ENCODE results near the gene FGD2. TPM values are rescaled to one million over a fixed set of nuclear protein-coding genes. Genes with fewer than 3 reads are reported as not detected.
"Not testable (repeated sequence)": the region's sequence is repeated elsewhere in the genome, so short reads cannot be mapped to it uniquely, and the experiment has no call there.

The FGD2 gene
- total RNA-seq, 1 experiment from 2014 or later: 0.33 TPM

GRCh38 chr6:37039958-37040357, 34.5 kb downstream of the FGD2 start:
- Histone ChIP-seq H3K4me3 (no peak overlapping the region), H3K27me3 (no peaks in the 10 kb centered on the region), H3K36me3 (no peaks in the 10 kb centered on the region), H3K9me3 (no peaks in the 10 kb centered on the region)
- DNase-seq: no peak

GRCh38 chr6:37041521-37041920, 36.1 kb downstream of the FGD2 start:
- no peak for DNase-seq
- Histone ChIP-seq H3K27me3 (no peaks in the 10 kb centered on the region), H3K9me3 (no peaks in the 10 kb centered on the region), H3K4me3 (no peak overlapping the region), H3K36me3 (no peaks in the 10 kb centered on the region)

- H3K36me3 ChIP-seq: no peaks in the 10 kb centered on the region
- no peak for DNase-seq
- no peak overlapping the region for H3K4me3 ChIP-seq
- no peaks in the 10 kb centered on the region for H3K27me3 ChIP-seq
- H3K9me3 ChIP-seq: no peaks in the 10 kb centered on the region
Measured at GRCh38 chr6:37042150-37042549, 36.7 kb downstream of the FGD2 start.

- not testable (repeated sequence) for H3K27me3 ChIP-seq, H3K36me3 ChIP-seq, DNase-seq, H3K4me3 ChIP-seq, H3K9me3 ChIP-seq
Measured at GRCh38 chr6:37043091-37043490, 37.6 kb downstream of the FGD2 start.

GRCh38 chr6:37047346-37047688, 41.9 kb downstream of the FGD2 start:
- no peak for DNase-seq
- Histone ChIP-seq H3K27me3 (no peaks in the 10 kb centered on the region), H3K9me3 (no peaks in the 10 kb centered on the region), H3K36me3 (no peaks in the 10 kb centered on the region), H3K4me3 (no peak overlapping the region)

GRCh38 chr6:37047689-37048402, 42.4 kb downstream of the FGD2 start:
- Histone ChIP-seq H3K27me3 (no peaks in the 10 kb centered on the region), H3K4me3 (no peak overlapping the region), H3K9me3 (no peaks in the 10 kb centered on the region), H3K36me3 (no peaks in the 10 kb centered on the region)
- DNase-seq: no peak

GRCh38 chr6:37048403-37048850, 43.0 kb downstream of the FGD2 start:
- H3K9me3 ChIP-seq: no peaks in the 10 kb centered on the region
- no peaks in the 10 kb centered on the region for H3K27me3 ChIP-seq
- no peak overlapping the region for H3K4me3 ChIP-seq
- H3K36me3 ChIP-seq: no peaks in the 10 kb centered on the region
- DNase-seq: no peak

GRCh38 chr6:37048851-37049757, 43.6 kb downstream of the FGD2 start:
- Histone ChIP-seq H3K4me3 (no peak overlapping the region), H3K36me3 (no peaks in the 10 kb centered on the region), H3K27me3 (no peaks in the 10 kb centered on the region), H3K9me3 (no peaks in the 10 kb centered on the region)
- DNase-seq: peak; percentile 76

GRCh38 chr6:37049758-37050044, 44.2 kb downstream of the FGD2 start:
- DNase-seq: no peak
- no peak overlapping the region for H3K4me3 ChIP-seq
- H3K27me3 ChIP-seq: no peaks in the 10 kb centered on the region
- H3K9me3 ChIP-seq: no peaks in the 10 kb centered on the region
- H3K36me3 ChIP-seq: no peaks in the 10 kb centered on the region

GRCh38 chr6:37050045-37050853, 44.8 kb downstream of the FGD2 start:
- no peak for DNase-seq
- Histone ChIP-seq H3K36me3 (no peaks in the 10 kb centered on the region), H3K4me3 (no peak overlapping the region), H3K27me3 (no peaks in the 10 kb centered on the region), H3K9me3 (no peaks in the 10 kb centered on the region)

- no peaks in the 10 kb centered on the region for H3K36me3 ChIP-seq
- no peak for DNase-seq
- no peaks in the 10 kb centered on the region for H3K9me3 ChIP-seq
- H3K27me3 ChIP-seq: no peaks in the 10 kb centered on the region
- H3K4me3 ChIP-seq: no peak overlapping the region
Measured at GRCh38 chr6:37050854-37051137, 45.3 kb downstream of the FGD2 start.

- DNase-seq: peak; percentile 65
- Histone ChIP-seq H3K9me3 (no peaks in the 10 kb centered on the region), H3K36me3 (no peaks in the 10 kb centered on the region), H3K27me3 (no peaks in the 10 kb centered on the region), H3K4me3 (no peak overlapping the region)
Measured at GRCh38 chr6:37051138-37052026, 45.9 kb downstream of the FGD2 start.

- no peaks in the 10 kb centered on the region for H3K9me3 ChIP-seq
- no peaks in the 10 kb centered on the region for H3K27me3 ChIP-seq
- DNase-seq: no peak
- H3K36me3 ChIP-seq: no peaks in the 10 kb centered on the region
- H3K4me3 ChIP-seq: no peak overlapping the region
Measured at GRCh38 chr6:37052027-37052628, 46.7 kb downstream of the FGD2 start.

- Histone ChIP-seq H3K4me3 (no peak overlapping the region), H3K27me3 (no peaks in the 10 kb centered on the region), H3K9me3 (no peaks in the 10 kb centered on the region), H3K36me3 (no peaks in the 10 kb centered on the region)
- no peak for DNase-seq
Measured at GRCh38 chr6:37053683-37054082, 48.2 kb downstream of the FGD2 start.

- no peaks in the 10 kb centered on the region for H3K36me3 ChIP-seq
- H3K27me3 ChIP-seq: no peaks in the 10 kb centered on the region
- H3K9me3 ChIP-seq: no peaks in the 10 kb centered on the region
- DNase-seq: no peak
- H3K4me3 ChIP-seq: no peak overlapping the region
Measured at GRCh38 chr6:37054171-37054570, 48.7 kb downstream of the FGD2 start.

GRCh38 chr6:37054580-37054979, 49.1 kb downstream of the FGD2 start:
- Histone ChIP-seq H3K36me3 (no peaks in the 10 kb centered on the region), H3K27me3 (no peaks in the 10 kb centered on the region), H3K4me3 (no peak overlapping the region), H3K9me3 (no peaks in the 10 kb centered on the region)
- DNase-seq: no peak
